GM18870 (cell line): ENCODE results near the gene C10orf105.

ENCODE experiments used
- ATAC-seq: cut with Tn5 transposase; IDR thresholded peaks from one replicate; pipeline ENCODE4 v1.9.1; 2021; ENCODE audit warnings: moderate library complexity; ENCODE audit not compliant: unreplicated experiment

The C10orf105 gene

GRCh38 chr10:71752391-71753090, 33.0 kb upstream of the C10orf105 start:
- no peak for ATAC-seq

GRCh38 chr10:71751515-71752224, 32.1 kb upstream of the C10orf105 start:
- no peak for ATAC-seq

DNA sequence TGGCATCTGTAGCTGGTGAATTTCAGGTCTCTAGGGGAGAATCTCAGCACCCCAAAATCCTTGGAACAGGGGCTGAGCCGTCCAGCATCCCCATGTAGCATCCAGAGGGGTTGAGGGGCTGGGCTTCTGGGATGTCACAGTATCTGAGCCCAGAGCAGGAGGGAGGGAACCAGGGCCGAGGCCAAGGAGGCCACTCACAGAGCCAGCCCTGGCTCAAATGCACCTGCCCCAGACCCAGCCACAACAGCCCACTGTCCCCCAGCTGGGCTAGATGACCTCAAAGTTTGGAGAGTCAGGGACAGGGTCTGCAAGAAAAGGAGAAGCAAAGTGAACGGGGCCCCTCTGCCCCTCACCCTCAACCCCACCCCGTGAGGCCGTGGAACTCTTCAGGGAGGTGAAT, 31.4 kb upstream of the C10orf105 start:
- ATAC-seq, result no peak

- ATAC-seq, result no peak
Observed at GRCh38 chr10:71750124-71750841, 30.7 kb upstream of the C10orf105 start.

DNA sequence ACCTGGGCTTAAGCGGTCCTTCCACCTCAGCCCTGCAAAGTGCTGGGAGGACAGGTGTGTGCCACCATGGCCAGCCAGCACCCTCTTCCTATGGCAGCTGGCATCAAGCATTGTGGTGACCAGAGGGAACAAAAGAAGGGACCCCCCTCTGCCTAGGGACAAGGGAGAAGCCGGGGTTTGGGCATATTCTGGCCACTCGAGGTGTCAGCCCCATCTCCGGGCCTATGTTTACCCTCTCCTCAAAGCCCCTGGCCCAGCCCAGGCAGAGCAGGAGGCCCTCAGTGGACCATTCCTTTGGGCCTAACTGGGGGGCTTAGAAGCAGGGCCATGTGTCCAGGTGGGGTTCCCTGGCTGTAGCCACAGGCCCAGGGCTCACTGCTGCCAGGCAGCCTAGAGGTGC, 29.8 kb upstream of the C10orf105 start:
- ATAC-seq, result no peak

- ATAC-seq, result no peak
Observed at GRCh38 chr10:71748671-71749191, 29.2 kb upstream of the C10orf105 start.

- no peak for ATAC-seq
Observed at GRCh38 chr10:71747551-71748523, 28.3 kb upstream of the C10orf105 start.

DNA sequence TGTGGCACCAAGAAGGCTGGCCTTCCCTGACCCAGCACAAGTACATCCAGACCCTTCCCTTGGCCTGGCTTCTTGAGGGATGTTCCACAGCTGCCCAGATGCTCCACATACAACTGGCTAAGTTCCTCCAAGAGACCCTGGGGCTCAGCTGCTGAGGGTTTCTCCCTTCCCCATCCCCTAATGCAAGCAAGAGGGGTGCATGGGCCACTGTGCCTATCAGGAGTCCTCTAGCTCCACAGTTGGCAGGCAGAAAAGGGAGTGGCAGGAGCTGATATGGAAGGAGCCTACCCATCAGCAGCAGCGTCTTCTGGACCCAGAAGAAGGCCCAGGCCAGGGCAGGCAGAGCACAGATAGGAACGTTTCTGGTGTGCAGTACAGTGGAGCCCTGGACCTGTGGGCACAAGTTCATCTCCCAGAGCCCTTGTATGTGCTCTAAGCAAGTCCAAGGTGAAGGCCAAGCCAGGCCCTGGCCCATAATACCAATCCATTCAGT, 27.5 kb upstream of the C10orf105 start:
- no peak for ATAC-seq

DNA sequence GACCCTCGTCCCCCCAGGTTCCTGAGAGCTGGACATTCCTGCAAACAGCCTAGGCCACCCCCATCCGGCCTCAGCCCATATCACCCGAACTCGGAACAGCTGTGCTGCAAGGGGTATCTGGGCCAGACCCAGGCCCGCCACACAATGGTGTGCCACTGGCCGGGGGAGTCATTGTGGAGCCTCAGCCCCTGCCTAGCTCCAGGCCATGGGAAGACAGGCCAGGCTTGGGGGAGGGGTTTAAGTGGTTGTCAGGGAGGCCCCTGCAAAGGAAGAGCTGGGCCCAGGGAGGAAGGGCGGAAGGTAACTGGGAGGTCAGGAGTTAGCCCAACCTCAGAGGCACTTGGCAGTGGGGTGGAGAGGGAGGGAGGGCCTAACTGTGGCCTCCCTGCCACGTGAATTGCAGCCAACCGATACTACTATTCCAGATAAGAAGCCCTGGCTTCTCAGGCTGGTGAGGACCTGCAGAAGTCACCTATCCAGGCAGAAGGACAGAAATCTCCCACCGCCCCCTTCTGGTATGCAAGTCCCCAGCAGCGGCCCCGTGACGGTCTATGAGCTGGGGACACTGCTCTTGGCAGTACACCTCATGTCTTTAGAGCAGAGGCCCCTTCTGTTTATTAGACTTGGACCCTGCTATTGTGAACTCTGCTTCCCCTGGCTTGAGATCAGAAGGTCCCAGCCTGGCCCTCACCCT, 26.9 kb upstream of the C10orf105 start:
- no peak for ATAC-seq

- ATAC-seq, result no peak
Observed at GRCh38 chr10:71745664-71746250, 26.2 kb upstream of the C10orf105 start.

- ATAC-seq, result no peak
Observed at GRCh38 chr10:71744897-71745663, 25.5 kb upstream of the C10orf105 start.

DNA sequence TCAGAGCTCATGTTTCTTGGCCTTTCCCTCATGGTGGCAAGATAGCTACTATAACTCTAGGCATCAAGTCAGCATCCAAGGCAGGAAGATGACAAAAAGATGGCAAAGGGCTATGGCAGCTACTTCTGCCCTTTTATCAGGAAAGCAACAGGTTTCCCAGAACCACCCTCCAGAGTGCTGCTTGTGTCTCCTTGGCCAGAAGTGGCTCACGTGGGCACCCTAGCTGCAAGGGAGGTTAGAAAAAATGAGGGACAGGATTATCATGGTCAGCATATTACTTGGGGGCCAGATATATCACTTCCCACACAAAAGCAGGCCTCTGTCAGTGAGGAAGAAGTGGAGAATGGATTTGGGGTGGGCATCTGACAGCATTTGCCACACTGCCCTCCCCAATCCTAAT, 24.3 kb upstream of the C10orf105 start:
- no peak for ATAC-seq

GRCh38 chr10:71743089-71743838, 23.7 kb upstream of the C10orf105 start:
- ATAC-seq, result no peak

DNA sequence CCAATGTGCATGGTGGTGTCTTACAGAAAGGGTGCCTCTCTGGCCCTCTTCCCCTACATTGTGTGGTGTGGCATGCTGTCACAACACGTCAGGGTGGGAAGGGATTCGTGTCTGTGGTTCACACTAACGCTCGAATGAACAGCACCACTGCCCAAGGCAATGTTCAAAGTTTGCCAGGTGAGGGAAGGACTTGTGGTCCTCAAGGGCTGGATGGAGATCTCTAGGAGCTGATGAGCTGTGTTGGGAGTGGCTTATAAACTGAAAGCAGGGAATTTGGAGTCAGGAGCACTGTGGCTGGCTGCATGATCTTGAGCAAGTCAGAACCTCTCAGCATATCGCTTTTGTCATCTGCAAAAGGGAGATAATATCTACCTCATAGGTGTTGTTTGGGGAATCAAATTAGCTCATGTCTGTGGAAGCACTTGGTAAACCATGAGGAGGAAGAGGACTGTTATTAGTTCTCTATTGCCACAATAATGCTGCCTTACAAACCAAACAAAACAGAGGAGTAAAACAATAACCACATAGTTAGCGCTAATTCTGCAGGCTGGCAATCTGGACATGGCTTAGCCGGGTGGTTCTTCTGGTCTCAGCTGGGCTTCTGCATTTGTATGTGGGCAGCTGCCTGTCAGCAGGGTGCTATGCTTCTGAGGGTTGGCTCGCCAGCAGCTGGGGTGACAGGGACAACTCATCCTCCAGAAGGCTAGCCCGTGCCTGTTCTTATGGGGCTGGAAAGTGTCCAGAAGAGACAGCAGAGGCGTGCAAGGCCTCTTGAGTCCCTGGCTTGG, 22.9 kb upstream of the C10orf105 start:
- ATAC-seq, result no peak

GRCh38 chr10:71741671-71742070, 22.1 kb upstream of the C10orf105 start:
- ATAC-seq, result no peak

GRCh38 chr10:71741029-71741428, 21.5 kb upstream of the C10orf105 start:
- ATAC-seq, result no peak

- no peak for ATAC-seq
Observed at GRCh38 chr10:71740069-71740653, 20.6 kb upstream of the C10orf105 start.
